Coronary artery (tissue), 2 donors: ENCODE results near the gene AUTS2.

Experiments used
- DNase-seq: peaks from one replicate; pipeline ENCODE4 v3.0.0-alpha.2; 2017; ENCODE audit warnings: low spot score
- H3K27ac ChIP-seq, 2 donors: fragments of 200-600 bp; sonication (generic); one replicate each; pipeline ENCODE4 v1.5.1; 2016 to 2019
- H3K4me3 ChIP-seq: fragments of 200-600 bp; sonication (generic); 2 replicates; pipeline ENCODE4 v1.5.1; 2016; ENCODE audit warnings: mild to moderate bottlenecking, moderate library complexity
- TF ChIP-seq, protein P1 (sequence below): fragments of 200-600 bp; sonication (generic); IDR thresholded peaks from one replicate; pipeline ENCODE4 v1.5.1; 2019; ENCODE audit warnings: antibody characterized with exemption

Gene AUTS2

DNA sequence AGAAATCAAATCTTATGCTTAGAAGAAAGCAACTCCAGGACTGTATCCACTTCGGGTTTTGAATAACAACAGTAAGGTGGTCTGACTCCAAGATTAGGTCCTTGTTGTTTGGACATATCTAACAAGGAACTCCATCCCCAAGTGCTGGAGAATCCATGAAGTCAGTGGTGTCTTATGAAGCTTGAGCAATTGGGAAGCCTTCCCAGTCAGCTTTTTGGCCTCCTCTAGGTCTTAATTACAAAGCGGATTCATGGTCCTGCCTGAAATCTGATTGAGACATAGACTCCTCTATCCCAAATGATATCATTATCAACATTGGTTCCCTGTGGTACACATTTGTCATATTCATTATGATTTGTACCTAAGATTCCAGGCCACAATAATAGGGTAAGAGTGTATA, 642.6 kb downstream of the AUTS2 start:
- TF ChIP-seq, protein P1, sequence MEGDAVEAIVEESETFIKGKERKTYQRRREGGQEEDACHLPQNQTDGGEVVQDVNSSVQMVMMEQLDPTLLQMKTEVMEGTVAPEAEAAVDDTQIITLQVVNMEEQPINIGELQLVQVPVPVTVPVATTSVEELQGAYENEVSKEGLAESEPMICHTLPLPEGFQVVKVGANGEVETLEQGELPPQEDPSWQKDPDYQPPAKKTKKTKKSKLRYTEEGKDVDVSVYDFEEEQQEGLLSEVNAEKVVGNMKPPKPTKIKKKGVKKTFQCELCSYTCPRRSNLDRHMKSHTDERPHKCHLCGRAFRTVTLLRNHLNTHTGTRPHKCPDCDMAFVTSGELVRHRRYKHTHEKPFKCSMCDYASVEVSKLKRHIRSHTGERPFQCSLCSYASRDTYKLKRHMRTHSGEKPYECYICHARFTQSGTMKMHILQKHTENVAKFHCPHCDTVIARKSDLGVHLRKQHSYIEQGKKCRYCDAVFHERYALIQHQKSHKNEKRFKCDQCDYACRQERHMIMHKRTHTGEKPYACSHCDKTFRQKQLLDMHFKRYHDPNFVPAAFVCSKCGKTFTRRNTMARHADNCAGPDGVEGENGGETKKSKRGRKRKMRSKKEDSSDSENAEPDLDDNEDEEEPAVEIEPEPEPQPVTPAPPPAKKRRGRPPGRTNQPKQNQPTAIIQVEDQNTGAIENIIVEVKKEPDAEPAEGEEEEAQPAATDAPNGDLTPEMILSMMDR, result no peak
- no peak overlapping the region for H3K4me3 ChIP-seq
- DNase-seq, result no peak
- H3K27ac ChIP-seq, result no peak overlapping the region

DNA sequence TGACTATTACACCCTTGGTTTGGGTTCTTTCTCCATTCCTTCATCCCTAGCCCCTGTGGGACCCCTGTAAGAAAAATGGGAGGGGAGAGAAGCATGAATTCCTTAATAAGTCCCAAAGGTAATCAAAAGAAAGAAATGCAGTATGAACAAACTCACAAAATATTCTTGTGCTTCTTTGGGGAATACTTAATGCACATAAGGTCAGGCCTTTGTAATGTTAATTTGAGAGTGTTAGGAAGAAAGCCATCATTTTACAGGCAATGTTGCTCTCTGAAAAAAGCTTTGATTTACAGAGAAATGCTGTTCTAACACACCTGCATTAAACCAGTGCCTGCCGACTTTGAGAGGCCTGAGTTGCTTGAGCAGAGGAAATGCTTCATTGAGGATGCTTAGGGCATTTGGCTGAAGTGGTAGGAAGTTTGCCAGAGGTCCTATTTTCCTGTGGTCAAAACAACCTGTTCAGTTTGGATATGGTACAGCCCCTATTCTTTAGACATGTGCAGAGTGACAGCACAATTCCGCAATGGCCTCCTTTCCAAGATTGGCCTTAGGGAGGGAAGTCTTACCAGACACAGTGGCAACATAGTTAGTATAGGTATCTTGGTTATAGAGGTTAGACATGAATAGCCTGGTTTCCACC, 643.4 kb downstream of the AUTS2 start:
- Histone ChIP-seq H3K27ac (no peak overlapping the region), H3K4me3 (no peak overlapping the region)
- DNase-seq, result no peak
- TF ChIP-seq, protein P1, result no peak

- TF ChIP-seq, protein P1, result no peak
- no peak for DNase-seq
- Histone ChIP-seq H3K27ac (no peak overlapping the region), H3K4me3 (no peak overlapping the region)
Measured at GRCh38 chr7:70242826-70243225, 644.6 kb downstream of the AUTS2 start.

DNA sequence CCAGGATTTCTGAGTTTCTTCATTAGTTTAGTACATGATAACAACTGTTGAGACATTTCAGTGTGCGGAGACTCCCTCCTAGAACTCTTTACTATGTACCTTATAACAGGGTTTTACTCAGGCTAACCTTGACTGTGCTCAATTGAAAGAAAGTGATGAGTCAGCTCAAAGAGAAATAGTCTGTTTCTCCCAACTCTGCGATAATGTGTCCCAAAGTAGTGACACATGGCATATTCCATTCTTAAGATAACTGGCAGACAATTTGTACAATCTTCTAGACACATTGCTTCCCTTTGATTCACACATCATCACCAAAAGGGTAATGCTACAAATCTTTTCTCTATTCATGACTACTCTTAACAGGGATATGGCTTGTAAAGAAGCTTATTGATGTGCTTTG, 645.2 kb downstream of the AUTS2 start:
- DNase-seq, result no peak
- TF ChIP-seq, protein P1, result no peak
- H3K4me3 ChIP-seq, result no peak overlapping the region
- H3K27ac ChIP-seq, result no peak overlapping the region

DNA sequence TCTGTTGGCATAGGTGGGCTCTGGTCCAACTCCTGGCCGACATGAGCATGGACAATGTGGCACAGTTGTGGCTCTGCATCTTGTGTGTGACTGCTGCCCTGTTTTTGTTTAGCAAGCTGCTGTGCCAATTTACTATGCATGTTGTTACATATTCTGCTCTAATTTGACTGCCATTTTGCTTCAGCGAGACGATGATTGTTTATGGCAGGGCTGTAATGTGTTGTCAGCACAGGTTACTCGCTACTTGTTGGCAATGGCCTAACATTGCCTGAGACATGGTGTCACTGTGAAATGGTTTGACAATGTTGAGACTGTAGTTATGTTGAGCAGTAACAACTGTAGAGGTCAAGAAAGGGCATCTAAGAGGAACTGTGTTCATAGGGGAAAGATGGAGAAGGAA, 659.6 kb downstream of the AUTS2 start:
- TF ChIP-seq, protein P1, result no peak
- no peak overlapping the region for H3K4me3 ChIP-seq
- no peak for DNase-seq
- H3K27ac ChIP-seq, result no peak overlapping the region

- no peak overlapping the region for H3K27ac ChIP-seq
- no peak for DNase-seq
- TF ChIP-seq, protein P1, result no peak
Measured at GRCh38 chr7:70259502-70259901, 661.2 kb downstream of the AUTS2 start.

DNA sequence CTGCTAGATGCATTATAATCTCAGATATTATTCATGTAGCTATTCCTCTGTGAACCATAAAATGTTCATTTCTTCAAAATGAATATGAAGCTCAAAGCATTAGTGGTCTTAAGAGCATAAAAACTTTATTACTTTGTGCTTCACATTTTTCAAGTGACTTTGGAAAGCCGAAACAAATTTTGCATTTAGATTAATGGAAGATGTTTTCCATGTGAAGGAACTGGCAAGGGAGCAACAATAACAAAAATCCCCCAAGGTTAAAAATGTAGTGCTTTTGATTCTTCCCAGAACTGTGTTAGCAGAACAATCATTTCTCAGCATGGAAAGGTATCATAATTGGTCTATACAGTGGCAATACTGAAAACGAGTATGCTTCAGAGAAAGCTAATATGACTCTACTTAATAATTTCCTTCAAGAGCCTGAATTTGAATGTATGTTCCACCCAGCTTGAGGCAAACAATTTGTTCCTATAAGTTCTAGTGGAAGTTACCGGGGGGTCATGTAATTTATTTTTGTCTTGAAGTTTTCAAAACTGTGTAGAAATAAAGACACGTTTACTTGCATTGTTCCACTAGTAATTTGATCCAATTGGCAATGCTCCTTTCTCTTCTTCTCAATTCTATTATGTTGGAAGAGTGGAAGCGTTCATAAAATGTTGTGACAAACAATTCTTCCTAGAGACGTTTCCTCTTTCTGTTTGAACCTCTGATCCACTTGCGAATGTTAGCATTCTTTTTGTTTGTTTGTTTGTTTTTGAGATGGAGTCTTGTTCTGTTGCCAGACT, 665.4 kb downstream of the AUTS2 start:
- H3K4me3 ChIP-seq, result no peak overlapping the region
- TF ChIP-seq, protein P1, result no peak
- DNase-seq, result no peak
- H3K27ac ChIP-seq, result no peak overlapping the region

More at GRCh38 chr7:70259502-70259901, 661.2 kb downstream of the AUTS2 start:
- H3K4me3 ChIP-seq, result no peak overlapping the region
